Right lobe of liver (tissue), 4 donors: ENCODE data around the gene STXBP6.

Experiments
- CTCF ChIP-seq, 4 donors: fragments of 200-600 bp in 3 of 4; fragments of 450-650 bp in 1 of 4; IDR thresholded peaks; one replicate each; pipeline versions ENCODE4 v1.5.1 to v1.8.0; 2016 to 2022; ENCODE audit warnings: antibody characterized with exemption in 4 of 4, mild to moderate bottlenecking in 2 of 4
- POLR2A ChIP-seq: fragments of 450-650 bp; IDR thresholded peaks from one replicate; pipeline ENCODE4 v1.6.1; 2017; ENCODE audit warnings: antibody characterized with exemption, mild to moderate bottlenecking
- donor health status: DM: no; HTN: no; CAD: no.
- donor health status: DM: no; HTN: no; CAD: no.
- donor health status: DM: no; HTN: yes; CAD: no.

GRCh38 chr14:24957814-24958213, 92.1 kb downstream of the STXBP6 start:
- TF ChIP-seq CTCF (IDR thresholded peaks at IDR 0.05) (no peak), POLR2A (no peak)
